GM12878 (cell line): ENCODE measurements around the gene OMP. TPM values are rescaled to one million over a fixed set of nuclear protein-coding genes. Genes with fewer than 3 reads are reported as not detected.

Experiments
- ATAC-seq: fragments of 200-7000 bp; cut with Tn5 transposase; 3 replicates; pipeline ENCODE4 v1.9.1; 2020; ENCODE audit warnings: mild to moderate bottlenecking, moderate library complexity
- BruUV-seq: library from RNA; stranded (reverse); fragments of 400-500 nt; replicated peaks from 2 replicates; lab custom pipeline; 2021; lab: Mats Ljungman, UMichigan
- CTCF ChIA-PET: fragments of 300-600 bp; sonication (Branson Sonifier 250); formaldehyde crosslinking; extraction: SDS; loops from one replicate; lab custom pipeline; 2021; ENCODE audit warnings: inconsistent platforms; lab: Yijun Ruan, JAX
- POLR2A ChIA-PET: fragments of 350-600 bp; formaldehyde crosslinking; extraction: SDS; loops from one replicate; lab custom pipeline; 2021; ENCODE audit warnings: inconsistent platforms; lab: Charles Lee
- RAD21 ChIA-PET: fragments of 300-600 bp; sonication (Branson Sonifier 250); formaldehyde crosslinking; loops from one replicate; lab custom pipeline; 2023; ENCODE audit warnings: antibody characterized with exemption; ENCODE audit not compliant: unreplicated experiment; lab: Charles Lee
- SMC1A ChIA-PET: fragments of 300-600 bp; sonication (Branson Sonifier 250); formaldehyde crosslinking; loops from one replicate; lab custom pipeline; 2023; ENCODE audit not compliant: unreplicated experiment, uncharacterized antibody; lab: Charles Lee
- DNase-seq: peaks from one replicate; pipeline ENCODE4 v3.0.0-alpha.2; 2011; ENCODE audit warnings: low read depth, low spot score
- FAIRE-seq: peaks from 3 replicates; lab custom pipeline; 2011; peaks lifted over from hg19 to GRCh38; lab: Jason Lieb, UNC
- H2AFZ ChIP-seq: 2 replicates; pipeline ENCODE4 v1.6.0; 2011; ENCODE audit warnings: low read depth, low read length, control low read depth; ENCODE audit not compliant: control insufficient read depth
- H3K27ac ChIP-seq: 2 replicates; pipeline ENCODE4 v1.5.1; 2011; ENCODE audit warnings: control low read depth; ENCODE audit not compliant: control insufficient read depth, insufficient read depth
- H3K27me3 ChIP-seq, 2 experiments: replicated peaks in 1 of 2; 2 replicates each; pipeline versions ENCODE4 v1.6.0 to v1.6.1; 2011; ENCODE audit warnings: low read length in 1 of 2; ENCODE audit not compliant: control insufficient read depth in 2 of 2, insufficient read depth in 2 of 2
- H3K36me3 ChIP-seq, 2 experiments: 2 replicates each; pipeline ENCODE4 v1.5.1; 2011; ENCODE audit warnings: low read length in 1 of 2; ENCODE audit not compliant: control insufficient read depth in 2 of 2, insufficient read depth in 2 of 2
- H3K4me1 ChIP-seq: 2 replicates; pipeline ENCODE4 v1.6.1; 2011; ENCODE audit warnings: mild to moderate bottlenecking, low read length, moderate library complexity, mixed read lengths; ENCODE audit not compliant: control insufficient read depth, insufficient read depth
- H3K4me2 ChIP-seq: 2 replicates; pipeline ENCODE4 v1.6.0; 2011; ENCODE audit warnings: control low read depth; ENCODE audit not compliant: control insufficient read depth, insufficient read depth
- H3K4me3 ChIP-seq: fragments of 200-600 bp; sonication (generic); 2 replicates; pipeline ENCODE4 v1.5.1; 2016
- H3K79me2 ChIP-seq: 2 replicates; pipeline ENCODE4 v1.6.0; 2011; ENCODE audit warnings: low read length; ENCODE audit not compliant: control insufficient read depth, insufficient read depth
- H3K9ac ChIP-seq: 2 replicates; pipeline ENCODE4 v1.8.0; 2011; ENCODE audit warnings: low read length, control low read depth, mixed read lengths; ENCODE audit not compliant: control insufficient read depth, insufficient read depth
- H3K9me3 ChIP-seq: replicated peaks from 3 replicates; pipeline ENCODE4 v1.5.1; 2011; ENCODE audit warnings: mild to moderate bottlenecking, low read length; ENCODE audit not compliant: control insufficient read depth, insufficient read depth
- H4K20me1 ChIP-seq: 2 replicates; pipeline ENCODE4 v1.6.0; 2011; ENCODE audit not compliant: control insufficient read depth, insufficient read depth
- CHD4 ChIP-seq: fragments of 200-600 bp; sonication (generic); IDR thresholded peaks from 2 replicates; pipeline ENCODE4 v1.6.1; 2016; ENCODE audit warnings: mild to moderate bottlenecking
- CUX1 ChIP-seq: IDR thresholded peaks from 2 replicates; pipeline ENCODE4 v1.6.1; 2012; ENCODE audit warnings: improper control_type of control experiment, low read depth, low read length; ENCODE audit not compliant: insufficient replicate concordance
- ESRRA ChIP-seq: IDR thresholded peaks from 2 replicates; pipeline ENCODE4 v1.6.1; 2012; ENCODE audit warnings: mild to moderate bottlenecking, low read length, improper control_type of control experiment
- FOXK2 ChIP-seq: fragments of 450-650 bp; IDR thresholded peaks from 2 replicates; pipeline ENCODE4 v1.6.1; 2017; ENCODE audit warnings: mild to moderate bottlenecking, moderate library complexity
- POLR2A ChIP-seq: IDR thresholded peaks from 2 replicates; pipeline ENCODE4 v1.6.1; 2011; ENCODE audit warnings: low read depth, mild to moderate bottlenecking, low read length
- RAD51 ChIP-seq: fragments of 450-650 bp; IDR thresholded peaks from 2 replicates; pipeline ENCODE4 v1.6.1; 2016; ENCODE audit warnings: moderate library complexity, mild to moderate bottlenecking, inconsistent platforms
- RB1 ChIP-seq: fragments of 450-650 bp; formaldehyde crosslinking; IDR thresholded peaks from 2 replicates; pipeline ENCODE4 v1.6.1; 2017; ENCODE audit warnings: mild to moderate bottlenecking, borderline replicate concordance
- TAF1 ChIP-seq: IDR thresholded peaks from 2 replicates; pipeline ENCODE4 v1.6.1; 2011; ENCODE audit warnings: mild to moderate bottlenecking, low read depth, low read length, borderline replicate concordance
- YY1 ChIP-seq: IDR thresholded peaks from 2 replicates; pipeline ENCODE4 v1.6.1; 2011; ENCODE audit warnings: low read depth, mild to moderate bottlenecking, low read length
- ZSCAN29 ChIP-seq: fragments of 450-650 bp; IDR thresholded peaks from 2 replicates; pipeline ENCODE4 v1.6.1; 2017; ENCODE audit warnings: mild to moderate bottlenecking, moderate library complexity
- WGBS: methylation state at CpG from one replicate; pipeline ENCODE4 v1.1.6; 2016; ENCODE audit warnings: low lambda C conversion rate; ENCODE audit not compliant: insufficient replicate concordance, insufficient coverage; ENCODE audit errors: missing lambda C conversion rate; 5-methylcytosine and 5-hydroxymethylcytosine counted together
- in situ Hi-C: fragments of 300-500 bp; cut with MboI; formaldehyde crosslinking; loops from 9 replicates; pipeline ENCODE4 v1.14.3; 2018; ENCODE audit warnings: mixed read lengths
- intact Hi-C: fragments of 100-400 bp; cut with micrococcal nuclease; formaldehyde crosslinking; loops from one replicate; pipeline ENCODE4 v1.14.2; 2022; ENCODE audit not compliant: unreplicated experiment
- polyA plus RNA-seq, 11 experiments: library from polyadenylated mRNA; depleted of rRNA in 4 of 11; unstranded in 6 of 11; stranded (reverse) in 5 of 11; fragments of >200 nt; fragmentation: Nextera tagmentation in 4 of 11; fragmentation: Illumina TruSeq in 1 of 11; extraction: Ambion mirVana in 4 of 11; extraction: Trizol in 1 of 11; gene quantifications; 1 replicate in 1 of 11; 2 replicates in 10 of 11; pipeline versions ENCODE4 v1.2.1 to v1.2.3, GENCODE V29; 2011 to 2016; ENCODE audit warnings: inconsistent platforms in 2 of 11, missing spikeins in 2 of 11, low read depth in 1 of 11
- total RNA-seq, 4 experiments: library from RNA; depleted of rRNA in 3 of 4; stranded (reverse); fragments of >200 nt in 3 of 4; fragmentation: Illumina TruSeq in 1 of 4; extraction: Trizol in 1 of 4; gene quantifications; 2 replicates each; pipeline versions ENCODE4 v1.2.1 to v1.2.3, GENCODE V29; 2013 to 2021
- TF ChIP-seq, protein P1 (sequence below): fragments of 150-350 bp; IDR thresholded peaks from 2 replicates; pipeline ENCODE4 v1.6.1; 2014; ENCODE audit warnings: mild to moderate bottlenecking, low read depth, low read length
- TF ChIP-seq, protein P2 (sequence below): IDR thresholded peaks from 2 replicates; pipeline ENCODE4 v1.6.1; 2012; ENCODE audit warnings: low read depth, low read length, improper control_type of control experiment
- TF ChIP-seq, protein P3 (sequence below): fragments of 450-650 bp; IDR thresholded peaks from 2 replicates; pipeline ENCODE4 v1.6.1; 2017; ENCODE audit warnings: borderline replicate concordance

Gene OMP
- total and polyA plus RNA-seq, 10 of the 15 experiments (the other 5 are each of a cell fraction or from before 2014, with no cell fraction given) = not detected

GRCh38 chr11:77091146-77091940 lies 11.3 kb upstream of the OMP start (continued):
- TF ChIP-seq, protein P1, sequence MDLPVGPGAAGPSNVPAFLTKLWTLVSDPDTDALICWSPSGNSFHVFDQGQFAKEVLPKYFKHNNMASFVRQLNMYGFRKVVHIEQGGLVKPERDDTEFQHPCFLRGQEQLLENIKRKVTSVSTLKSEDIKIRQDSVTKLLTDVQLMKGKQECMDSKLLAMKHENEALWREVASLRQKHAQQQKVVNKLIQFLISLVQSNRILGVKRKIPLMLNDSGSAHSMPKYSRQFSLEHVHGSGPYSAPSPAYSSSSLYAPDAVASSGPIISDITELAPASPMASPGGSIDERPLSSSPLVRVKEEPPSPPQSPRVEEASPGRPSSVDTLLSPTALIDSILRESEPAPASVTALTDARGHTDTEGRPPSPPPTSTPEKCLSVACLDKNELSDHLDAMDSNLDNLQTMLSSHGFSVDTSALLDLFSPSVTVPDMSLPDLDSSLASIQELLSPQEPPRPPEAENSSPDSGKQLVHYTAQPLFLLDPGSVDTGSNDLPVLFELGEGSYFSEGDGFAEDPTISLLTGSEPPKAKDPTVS = no peak
- TF ChIP-seq, all 136 proteins: peak for 13

- ATAC-seq (no peak), FAIRE-seq (no peak), DNase-seq (no peak)
- Histone ChIP-seq H3K27me3 (no peaks in the 10 kb centered on the region), H3K9me3 (no peaks in the 10 kb centered on the region), H3K36me3 (no peaks in the 10 kb centered on the region), H2AFZ (no peak overlapping the region), H4K20me1 (no peaks in the 10 kb centered on the region), H3K4me3 (no peak overlapping the region), H3K4me2 (no peak overlapping the region), H3K27ac (no peak overlapping the region), H3K9ac (no peak overlapping the region), H3K79me2 (no peaks in the 10 kb centered on the region), H3K4me1 (no peaks in the 10 kb centered on the region)
- ChIA-PET CTCF (interaction anchor here (0.6 to 5.4 kb wide), 17 partner anchors 10 to 526 kb away, joined by 3 to 146 read pairs (median 12); partner anchors contain the start of genes CAPN5 and OMP), RAD21 (interaction anchor here (1.2 to 5.9 kb wide), 4 partner anchors 25 to 171 kb away, joined by 3 to 84 read pairs (median 28); no protein-coding TSS in a partner anchor), POLR2A (interaction anchor here (0.6 kb wide), 1 partner anchor 453 kb away, joined by 3 read pairs; no protein-coding TSS in a partner anchor), SMC1A (interaction anchor here (1.0 to 3.6 kb wide), 7 partner anchors 11 to 174 kb away, joined by 3 to 41 read pairs (median 8); no protein-coding TSS in a partner anchor)
- no TSS peak for BruUV-seq
- 26% methylated on average over 7 of the region's 7 CpGs for WGBS
- in situ Hi-C loops (loop anchor here (5.0 kb wide), 1 partner anchor 45 kb away; no protein-coding TSS in a partner anchor), intact Hi-C loops (no loop called here)
- TF ChIP-seq TAF1 (no peak), POLR2A (no peak), FOXK2 (no peak), RB1 (no peak), ESRRA (no peak), RAD51 (no peak), ZSCAN29 (no peak), CHD4 (no peak), CUX1 (no peak), YY1 (no peak)
- TF ChIP-seq, protein P2, sequence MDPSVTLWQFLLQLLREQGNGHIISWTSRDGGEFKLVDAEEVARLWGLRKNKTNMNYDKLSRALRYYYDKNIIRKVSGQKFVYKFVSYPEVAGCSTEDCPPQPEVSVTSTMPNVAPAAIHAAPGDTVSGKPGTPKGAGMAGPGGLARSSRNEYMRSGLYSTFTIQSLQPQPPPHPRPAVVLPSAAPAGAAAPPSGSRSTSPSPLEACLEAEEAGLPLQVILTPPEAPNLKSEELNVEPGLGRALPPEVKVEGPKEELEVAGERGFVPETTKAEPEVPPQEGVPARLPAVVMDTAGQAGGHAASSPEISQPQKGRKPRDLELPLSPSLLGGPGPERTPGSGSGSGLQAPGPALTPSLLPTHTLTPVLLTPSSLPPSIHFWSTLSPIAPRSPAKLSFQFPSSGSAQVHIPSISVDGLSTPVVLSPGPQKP = no peak
- TF ChIP-seq, protein P3, sequence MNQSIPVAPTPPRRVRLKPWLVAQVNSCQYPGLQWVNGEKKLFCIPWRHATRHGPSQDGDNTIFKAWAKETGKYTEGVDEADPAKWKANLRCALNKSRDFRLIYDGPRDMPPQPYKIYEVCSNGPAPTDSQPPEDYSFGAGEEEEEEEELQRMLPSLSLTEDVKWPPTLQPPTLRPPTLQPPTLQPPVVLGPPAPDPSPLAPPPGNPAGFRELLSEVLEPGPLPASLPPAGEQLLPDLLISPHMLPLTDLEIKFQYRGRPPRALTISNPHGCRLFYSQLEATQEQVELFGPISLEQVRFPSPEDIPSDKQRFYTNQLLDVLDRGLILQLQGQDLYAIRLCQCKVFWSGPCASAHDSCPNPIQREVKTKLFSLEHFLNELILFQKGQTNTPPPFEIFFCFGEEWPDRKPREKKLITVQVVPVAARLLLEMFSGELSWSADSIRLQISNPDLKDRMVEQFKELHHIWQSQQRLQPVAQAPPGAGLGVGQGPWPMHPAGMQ = no peak
Observed at GRCh38 chr11:77092382-77092781, 10.3 kb upstream of the OMP start.
